ENCODE measurements around the gene TXN.

GRCh38 chr9:110228321-110228720 is 28.0 kb downstream of the TXN start:
- no peak for TF ChIP-seq EZH2 (IDR thresholded peaks at IDR 0.05; ENCODE audit: insufficient read depth, low read length)
- no peak for TF ChIP-seq CTCF (IDR thresholded peaks at IDR 0.05; ENCODE audit: insufficient read depth, low read depth, low read length)
